ENCODE results near the gene ITGA3.

Gene ITGA3

DNA sequence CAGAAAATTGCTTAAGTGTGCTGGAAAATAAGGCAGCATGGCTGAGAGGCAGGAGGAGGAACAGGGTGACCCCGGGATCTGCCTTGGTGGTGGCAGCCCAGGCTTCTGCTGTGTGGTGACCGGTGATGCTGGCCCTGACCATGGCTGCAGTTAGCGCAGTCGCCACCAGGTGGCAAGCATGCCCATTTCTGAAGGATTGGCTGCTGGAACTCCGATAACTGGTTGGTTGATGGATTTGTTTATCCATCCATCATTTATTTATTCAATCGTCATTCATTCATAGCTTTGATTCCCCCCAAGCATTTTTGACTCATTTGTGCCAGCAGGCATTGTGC is 29.1 kb upstream of the ITGA3 start:
- H3K36me3 ChIP-seq (ENCODE audit: insufficient read depth, low read length), result no peaks in the 10 kb centered on the region
- H3K79me2 ChIP-seq (ENCODE audit: insufficient read depth, low read length), result no peaks in the 10 kb centered on the region
- TF ChIP-seq EZH2phosphoT487 (IDR thresholded peaks at IDR 0.05; ENCODE audit: borderline replicate concordance), result no peak
- TF ChIP-seq, protein P1, sequence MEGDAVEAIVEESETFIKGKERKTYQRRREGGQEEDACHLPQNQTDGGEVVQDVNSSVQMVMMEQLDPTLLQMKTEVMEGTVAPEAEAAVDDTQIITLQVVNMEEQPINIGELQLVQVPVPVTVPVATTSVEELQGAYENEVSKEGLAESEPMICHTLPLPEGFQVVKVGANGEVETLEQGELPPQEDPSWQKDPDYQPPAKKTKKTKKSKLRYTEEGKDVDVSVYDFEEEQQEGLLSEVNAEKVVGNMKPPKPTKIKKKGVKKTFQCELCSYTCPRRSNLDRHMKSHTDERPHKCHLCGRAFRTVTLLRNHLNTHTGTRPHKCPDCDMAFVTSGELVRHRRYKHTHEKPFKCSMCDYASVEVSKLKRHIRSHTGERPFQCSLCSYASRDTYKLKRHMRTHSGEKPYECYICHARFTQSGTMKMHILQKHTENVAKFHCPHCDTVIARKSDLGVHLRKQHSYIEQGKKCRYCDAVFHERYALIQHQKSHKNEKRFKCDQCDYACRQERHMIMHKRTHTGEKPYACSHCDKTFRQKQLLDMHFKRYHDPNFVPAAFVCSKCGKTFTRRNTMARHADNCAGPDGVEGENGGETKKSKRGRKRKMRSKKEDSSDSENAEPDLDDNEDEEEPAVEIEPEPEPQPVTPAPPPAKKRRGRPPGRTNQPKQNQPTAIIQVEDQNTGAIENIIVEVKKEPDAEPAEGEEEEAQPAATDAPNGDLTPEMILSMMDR (conservative IDR thresholded peaks at IDR 0.05; ENCODE audit: low read length), result peak; percentile 94
- H3K4me2 ChIP-seq (ENCODE audit: low read depth, low read length, poor library complexity, severe bottlenecking), result peak overlapping the region; percentile 82
- no peaks in the 10 kb centered on the region for H3K9me2 ChIP-seq (replicated peaks; ENCODE audit: low read depth, low read length)
- peaks cover 15% of the 10 kb centered on the region for H3K4me1 ChIP-seq (ENCODE audit: insufficient read depth, low read length, poor library complexity, severe bottlenecking)
- peak overlapping the region; percentile 55 for H3K4me3 ChIP-seq (ENCODE audit: low read length, poor library complexity, severe bottlenecking)
- H2AFZ ChIP-seq (ENCODE audit: low read length), result 0 out of 2 replicates have a peak overlapping the region, but pooled peaks have one; percentile 21
- H3K27me3 ChIP-seq (ENCODE audit: insufficient read depth, low read length, poor library complexity, severe bottlenecking), result no peaks in the 10 kb centered on the region
- no peaks in the 10 kb centered on the region for H4K20me1 ChIP-seq (ENCODE audit: insufficient read depth, low read length, poor library complexity, severe bottlenecking)
- H3F3A ChIP-seq (ENCODE audit: low read depth), result peaks cover 14% of the 10 kb centered on the region
- H3K9me3 ChIP-seq (ENCODE audit: insufficient read depth, low read depth, low read length), result no peaks in the 10 kb centered on the region
- H3K9ac ChIP-seq (ENCODE audit: low read depth, low read length, poor library complexity, severe bottlenecking), result no peak overlapping the region

DNA sequence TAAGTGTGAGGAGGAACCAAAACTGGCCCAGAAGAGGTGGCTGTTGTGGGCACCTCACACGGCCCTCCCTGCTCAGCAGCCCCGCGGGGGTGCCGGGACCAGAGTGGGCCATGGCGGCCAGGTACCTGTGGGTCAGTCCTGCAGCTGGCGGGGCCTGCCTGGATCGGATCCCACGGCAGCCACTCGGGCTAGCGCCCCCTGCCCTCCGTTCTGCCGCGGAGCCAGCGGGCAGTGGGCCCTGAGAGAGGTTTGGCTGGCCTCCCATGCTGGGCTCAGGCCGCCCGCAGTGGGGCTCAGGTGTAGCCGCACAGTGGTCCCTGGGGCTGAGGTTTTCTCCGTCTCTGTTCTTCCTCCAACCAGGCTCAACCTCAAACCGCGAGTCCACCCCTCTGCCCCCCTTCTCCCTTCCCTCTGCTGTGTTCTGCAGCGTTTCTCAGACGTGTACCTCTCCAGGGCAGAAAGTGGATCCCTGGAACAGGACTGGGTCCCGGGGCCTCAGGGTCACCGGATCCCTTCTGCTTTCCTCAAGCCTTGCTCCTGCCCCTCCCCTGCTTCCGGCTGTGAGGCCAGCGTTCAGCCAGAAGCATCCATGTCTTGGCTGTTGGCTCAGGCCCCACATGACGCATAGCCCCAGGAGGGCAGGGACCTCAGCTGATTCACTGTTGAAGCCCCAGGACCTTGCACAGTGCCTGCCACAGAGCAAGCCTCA is 28.6 kb upstream of the ITGA3 start:
- Histone ChIP-seq H3K27me3 (ENCODE audit: insufficient read depth, low read length, poor library complexity, severe bottlenecking) (no peaks in the 10 kb centered on the region), H3K9me2 (replicated peaks; ENCODE audit: low read depth, low read length) (no peaks in the 10 kb centered on the region), H3K4me3 (ENCODE audit: low read length, poor library complexity, severe bottlenecking) (peak overlapping the region; percentile 55), H3K79me2 (ENCODE audit: insufficient read depth, low read length) (no peaks in the 10 kb centered on the region), H2AFZ (ENCODE audit: low read length) (peak overlapping the region; percentile 21; the same call in 1 of the 2 replicates), H3K4me2 (ENCODE audit: low read depth, low read length, poor library complexity, severe bottlenecking) (peak overlapping the region; percentile 82), H4K20me1 (ENCODE audit: insufficient read depth, low read length, poor library complexity, severe bottlenecking) (no peaks in the 10 kb centered on the region), H3F3A (ENCODE audit: low read depth) (peaks cover 14% of the 10 kb centered on the region), H3K36me3 (ENCODE audit: insufficient read depth, low read length) (no peaks in the 10 kb centered on the region), H3K9ac (ENCODE audit: low read depth, low read length, poor library complexity, severe bottlenecking) (no peak overlapping the region), H3K4me1 (ENCODE audit: insufficient read depth, low read length, poor library complexity, severe bottlenecking) (peaks cover 15% of the 10 kb centered on the region), H3K9me3 (ENCODE audit: insufficient read depth, low read depth, low read length) (no peaks in the 10 kb centered on the region)
- TF ChIP-seq, protein P1 (conservative IDR thresholded peaks at IDR 0.05; ENCODE audit: low read length), result peak; percentile 35; the same call in 1 of the 2 replicates
- no peak for TF ChIP-seq EZH2phosphoT487 (IDR thresholded peaks at IDR 0.05; ENCODE audit: borderline replicate concordance)

DNA sequence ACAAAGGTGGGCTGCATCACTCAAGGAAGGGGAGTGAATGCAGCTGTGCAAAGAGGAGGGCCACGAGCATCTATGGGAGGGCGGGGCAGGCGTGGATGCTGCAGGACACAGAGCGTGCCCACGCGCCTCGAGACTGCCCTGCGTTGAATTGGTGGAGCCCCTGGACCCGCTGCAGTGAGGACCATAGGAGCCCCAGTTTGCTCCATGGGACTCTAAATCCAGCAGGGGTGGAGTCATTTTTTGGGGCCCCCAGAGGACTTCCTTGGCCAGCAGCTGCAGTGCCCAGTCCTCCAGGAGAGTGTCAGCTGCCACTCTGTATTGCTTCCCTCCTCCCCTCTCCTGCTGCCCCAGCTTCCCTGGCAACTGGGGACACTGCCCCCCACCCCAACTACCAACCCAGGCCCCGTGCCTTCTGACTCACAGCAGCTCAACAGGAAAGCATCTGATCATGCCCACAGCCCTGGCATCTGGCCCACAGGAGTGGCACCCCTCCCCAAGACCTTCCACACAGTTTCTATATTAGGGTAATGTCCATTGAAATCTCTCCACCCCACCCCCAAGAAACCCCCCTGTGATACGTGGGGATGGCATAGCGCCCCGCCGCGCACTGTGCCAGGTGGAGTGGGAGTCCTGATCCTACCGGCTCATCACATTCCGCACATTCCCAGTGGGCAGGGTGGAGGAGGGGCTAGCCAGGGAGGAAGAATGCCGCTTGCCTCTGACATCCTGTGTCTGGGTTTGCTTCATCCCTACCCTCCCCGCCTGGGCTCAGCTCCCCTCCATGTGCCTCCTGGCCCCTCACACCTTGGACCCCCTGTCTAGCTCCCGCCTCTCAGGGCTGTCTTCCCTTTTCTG is 27.8 kb upstream of the ITGA3 start:
- TF ChIP-seq, protein P1 (conservative IDR thresholded peaks at IDR 0.05; ENCODE audit: low read length), result no peak
- TF ChIP-seq EZH2phosphoT487 (IDR thresholded peaks at IDR 0.05; ENCODE audit: borderline replicate concordance), result no peak
- H4K20me1 ChIP-seq (ENCODE audit: insufficient read depth, low read length, poor library complexity, severe bottlenecking), result no peaks in the 10 kb centered on the region
- H2AFZ ChIP-seq (ENCODE audit: low read length), result no peak overlapping the region
- peaks cover 15% of the 10 kb centered on the region for H3K4me1 ChIP-seq (ENCODE audit: insufficient read depth, low read length, poor library complexity, severe bottlenecking)
- H3K4me2 ChIP-seq (ENCODE audit: low read depth, low read length, poor library complexity, severe bottlenecking), result peak overlapping the region; percentile 82
- H3K9me3 ChIP-seq (ENCODE audit: insufficient read depth, low read depth, low read length), result no peaks in the 10 kb centered on the region
- no peaks in the 10 kb centered on the region for H3K36me3 ChIP-seq (ENCODE audit: insufficient read depth, low read length)
- H3F3A ChIP-seq (ENCODE audit: low read depth), result peaks cover 14% of the 10 kb centered on the region
- H3K9me2 ChIP-seq (replicated peaks; ENCODE audit: low read depth, low read length), result no peaks in the 10 kb centered on the region
- peak overlapping the region; percentile 55 for H3K4me3 ChIP-seq (ENCODE audit: low read length, poor library complexity, severe bottlenecking)
- no peak overlapping the region for H3K9ac ChIP-seq (ENCODE audit: low read depth, low read length, poor library complexity, severe bottlenecking)
- no peaks in the 10 kb centered on the region for H3K27me3 ChIP-seq (ENCODE audit: insufficient read depth, low read length, poor library complexity, severe bottlenecking)
- H3K79me2 ChIP-seq (ENCODE audit: insufficient read depth, low read length), result no peaks in the 10 kb centered on the region
